NCI-H128 (cell line): Measurements from ENCODE around the gene DMD.

Source experiments
- DNase-seq: peaks from one replicate; lab custom pipeline; 2025; ENCODE audit not compliant: unreplicated experiment; lab: John Stamatoyannopoulos, UW

Gene DMD

DNA sequence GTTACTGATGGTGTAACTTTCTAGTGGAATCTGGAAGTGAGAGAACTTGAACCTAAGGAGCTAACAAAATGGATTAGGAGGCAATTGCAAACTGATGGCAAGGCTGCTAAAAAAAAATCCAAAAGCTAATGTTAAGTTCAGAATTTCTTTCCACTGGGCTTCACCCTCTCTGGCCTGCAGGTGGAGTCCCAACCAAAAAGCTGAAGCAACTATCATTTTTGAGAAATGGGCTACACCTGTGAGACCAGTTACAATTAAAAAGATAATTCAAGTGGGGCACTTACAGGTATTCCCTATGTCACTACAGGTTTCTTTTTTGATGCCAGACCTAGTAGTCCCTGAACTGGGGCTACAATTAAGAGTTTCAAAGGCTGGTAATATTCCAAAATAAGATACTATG, 1997.4 kb downstream of the DMD start:
- DNase-seq = no peak

DNA sequence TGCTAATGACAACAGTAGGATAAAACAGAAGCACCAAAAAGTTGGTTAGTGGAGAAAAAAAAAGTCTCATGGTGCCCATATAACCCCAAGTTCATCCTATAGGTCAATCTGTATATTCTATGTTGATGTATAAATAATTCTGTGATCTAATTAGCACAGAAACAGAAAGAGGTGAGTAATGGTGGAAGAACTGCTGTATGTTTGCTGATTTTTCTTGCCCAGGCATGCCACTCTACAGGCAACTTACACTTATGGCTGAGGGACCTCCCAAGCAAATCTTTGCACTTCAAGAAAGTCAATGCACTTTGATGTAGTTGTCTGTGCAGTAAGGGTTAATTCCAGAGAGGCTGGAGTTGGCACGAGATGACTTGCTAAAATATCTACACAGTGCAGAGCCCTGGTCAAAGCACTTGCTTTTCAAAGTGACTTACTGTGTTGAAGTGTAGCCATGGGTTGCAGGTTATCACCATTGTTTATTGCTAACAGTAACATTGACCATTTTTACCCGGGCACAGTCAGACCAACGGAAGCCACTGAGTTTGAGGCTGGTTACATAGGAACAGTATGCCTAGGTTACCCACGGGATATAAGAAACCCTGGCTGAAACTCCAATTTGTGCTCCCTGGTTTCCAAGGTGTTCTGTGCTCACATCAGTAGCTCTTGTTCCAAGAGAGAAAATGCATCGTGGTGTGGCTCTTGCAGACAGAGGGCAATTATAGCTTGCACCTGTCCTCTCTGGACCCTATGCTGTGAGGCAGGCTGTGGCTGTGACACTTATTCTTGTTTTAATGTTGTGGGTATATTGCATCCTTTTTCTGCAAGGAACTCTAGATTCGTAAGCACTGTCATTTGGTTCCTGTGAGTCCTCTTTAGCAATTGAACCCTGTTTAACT, 1998.2 kb downstream of the DMD start:
- no peak for DNase-seq

DNA sequence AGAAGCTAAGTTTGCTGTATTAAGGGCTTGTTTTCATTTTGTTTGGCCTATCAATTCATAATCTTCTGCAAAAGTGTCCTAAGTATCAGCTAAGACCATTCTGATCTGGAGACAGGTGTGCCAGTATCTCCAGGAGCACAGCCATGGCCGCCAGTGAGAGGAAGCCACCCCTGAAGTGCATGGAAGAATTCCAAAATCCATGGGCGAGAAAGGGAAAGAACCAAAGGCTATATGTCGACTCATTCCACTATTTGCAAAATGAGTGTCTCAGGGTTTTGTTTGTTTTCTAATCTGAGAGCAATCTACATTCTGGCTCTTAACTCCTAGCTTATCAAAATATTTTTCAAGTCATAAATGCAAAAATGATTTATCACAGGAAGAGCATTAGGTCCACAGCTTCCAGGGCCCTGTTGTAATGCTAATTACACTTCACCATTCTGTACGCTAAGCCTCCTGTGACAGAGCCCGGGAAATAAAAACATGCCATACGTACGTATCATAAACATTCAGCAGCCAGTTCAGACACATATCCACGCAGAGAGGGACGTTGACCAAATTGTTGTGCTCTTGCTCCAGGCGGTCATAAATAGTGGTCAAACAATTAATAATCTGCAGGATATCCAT, 2002.2 kb downstream of the DMD start:
- DNase-seq = no peak

DNA sequence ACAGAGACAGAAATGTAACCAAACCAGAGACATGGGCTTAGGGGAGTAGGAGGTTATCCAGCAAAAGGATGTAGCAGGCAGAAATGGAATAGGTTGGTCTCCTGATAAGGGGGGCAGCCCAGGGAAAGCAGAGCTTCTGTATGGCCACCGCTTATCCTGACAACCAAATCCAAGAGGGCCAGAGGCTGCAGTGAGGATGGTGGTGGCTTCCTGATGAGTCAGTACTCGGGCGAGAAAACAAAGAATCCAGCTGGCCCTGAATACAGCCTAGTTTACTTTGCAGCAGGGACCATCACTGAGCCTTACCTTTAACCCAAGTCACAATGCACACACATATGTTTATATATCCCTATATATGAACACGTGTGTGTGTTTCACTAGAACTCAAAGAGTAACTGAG, 2009.8 kb downstream of the DMD start:
- no peak for DNase-seq

DNA sequence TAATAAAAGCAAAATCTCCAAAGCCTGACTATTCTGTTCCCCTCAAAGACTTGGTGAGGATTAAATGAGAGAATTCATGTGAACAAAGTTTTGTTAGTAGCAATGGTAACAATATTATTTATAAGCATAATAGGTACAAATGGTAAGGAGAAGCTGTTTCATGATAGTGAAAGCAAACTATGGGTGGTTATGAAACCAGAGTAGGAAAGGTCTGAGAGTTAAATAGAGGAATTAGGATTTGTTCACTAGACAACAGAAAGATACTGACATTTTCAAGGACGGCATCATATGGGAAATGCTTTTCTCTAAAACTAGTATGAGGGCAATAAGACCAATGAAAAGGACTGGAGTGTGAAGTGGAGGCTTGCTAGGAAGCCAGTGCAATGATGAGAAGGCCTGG, 2010.9 kb downstream of the DMD start:
- DNase-seq = no peak

DNA sequence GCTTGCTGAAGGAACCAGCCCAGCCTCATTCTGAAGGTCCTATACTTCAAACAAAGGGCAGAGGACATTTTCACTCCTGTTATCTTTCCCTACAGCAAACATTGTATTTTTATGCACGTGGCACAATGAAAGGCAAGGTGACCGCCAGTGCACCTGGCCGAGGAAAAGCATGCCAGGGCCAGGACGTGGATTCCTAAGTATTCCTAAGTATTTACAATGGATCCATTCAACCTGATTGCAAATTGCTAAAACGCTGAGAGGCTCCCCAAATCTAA, 2011.6 kb downstream of the DMD start:
- DNase-seq = no peak

DNA sequence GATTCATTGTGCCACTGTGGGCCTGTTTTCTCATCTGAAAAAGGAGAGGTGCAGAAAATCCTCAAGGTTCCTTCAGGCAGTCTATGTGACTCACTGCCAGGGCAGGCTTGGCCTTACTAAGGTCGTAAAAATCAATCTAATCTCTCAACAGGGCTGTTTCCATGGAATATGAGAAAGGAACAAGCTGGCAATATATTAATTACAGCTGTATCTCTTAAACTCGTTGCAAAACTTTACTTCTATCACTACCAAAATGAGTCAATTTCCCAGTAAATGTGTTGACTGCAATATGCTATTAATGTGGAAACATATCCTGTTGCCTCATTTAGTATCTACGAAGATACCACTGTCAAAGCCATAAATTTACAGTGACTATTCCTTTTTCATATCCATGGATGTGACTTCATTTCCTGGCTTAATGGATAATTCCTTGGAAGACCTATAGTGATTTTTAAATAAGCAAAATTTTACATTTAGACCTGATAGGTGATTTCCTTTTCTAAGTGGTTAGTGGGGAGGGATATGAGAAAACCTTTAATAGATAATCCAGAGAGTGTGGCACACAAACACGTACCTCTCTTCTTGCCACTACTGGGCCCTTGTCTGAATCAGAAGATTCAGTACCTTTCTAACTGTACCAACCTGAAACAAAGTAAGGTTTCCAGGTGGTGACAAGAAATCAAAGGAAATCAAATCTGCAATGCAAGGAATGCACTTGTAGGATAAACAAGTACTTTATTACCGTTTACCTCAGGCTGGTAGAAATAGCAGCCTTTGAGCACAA, 2012.1 kb downstream of the DMD start:
- no peak for DNase-seq

DNA sequence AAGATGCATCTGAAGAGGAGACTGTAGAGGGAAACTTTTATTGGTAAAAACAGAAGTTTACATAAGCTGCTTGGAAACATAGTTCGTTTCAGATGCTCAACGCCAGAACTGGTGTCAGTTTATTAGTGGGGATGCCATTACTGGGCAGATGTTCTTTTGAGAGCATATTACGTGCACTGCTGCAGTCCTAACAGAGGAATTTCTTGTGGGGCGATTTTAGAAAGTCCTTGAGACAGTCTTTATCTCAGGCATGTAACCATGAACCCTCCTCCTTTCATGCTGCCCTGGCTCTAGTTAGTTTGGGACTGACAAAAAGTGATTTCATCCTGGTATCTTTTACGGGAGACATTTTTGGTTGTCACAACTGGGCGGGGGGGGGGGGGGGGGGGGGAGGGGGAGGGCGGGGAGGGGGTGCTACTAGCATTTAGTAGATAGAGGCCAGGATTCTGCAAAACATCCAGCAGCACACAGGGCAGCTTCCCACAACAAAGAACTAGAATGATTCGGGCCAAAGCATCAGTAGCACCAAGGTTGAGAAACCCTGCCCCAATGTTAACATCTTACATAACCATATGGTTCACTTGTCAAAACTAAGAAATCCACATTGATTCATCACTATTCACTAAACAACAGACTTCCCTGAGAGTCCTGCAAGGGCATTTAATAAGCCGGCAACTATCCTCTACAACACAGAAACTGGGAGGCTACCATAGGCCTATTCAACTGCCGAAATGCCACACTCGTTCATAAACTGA, 2021.0 kb downstream of the DMD start:
- DNase-seq = no peak

DNA sequence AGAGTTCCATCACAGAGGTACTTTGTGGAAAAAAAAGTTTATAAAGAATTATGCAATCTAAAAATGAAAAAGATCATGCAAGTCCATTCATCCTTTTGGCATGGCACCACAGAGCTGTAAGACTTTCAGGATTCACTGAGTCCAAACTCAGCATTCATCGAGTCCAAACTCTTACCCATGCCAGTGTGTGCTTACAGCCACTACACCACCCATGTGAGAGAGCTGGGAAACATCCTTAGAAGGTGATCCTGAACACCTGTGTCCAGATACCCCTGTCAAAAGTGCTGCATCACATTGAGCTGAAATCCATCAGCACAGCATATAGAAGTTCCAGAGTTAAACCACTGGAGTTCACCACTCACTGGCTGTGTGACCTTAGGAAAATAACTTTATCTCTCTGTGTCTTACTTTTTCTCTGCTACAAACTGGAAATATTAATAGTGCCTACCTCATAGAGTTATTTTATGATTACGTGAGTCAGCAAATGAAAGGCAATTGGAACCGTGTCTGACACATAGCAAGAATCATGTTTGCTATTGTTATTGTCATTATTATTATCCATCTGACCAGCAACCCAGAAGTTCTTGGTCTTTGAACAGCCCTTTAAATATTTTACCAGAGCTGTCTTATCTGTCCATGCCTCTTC, 2024.5 kb downstream of the DMD start:
- DNase-seq = no peak

DNA sequence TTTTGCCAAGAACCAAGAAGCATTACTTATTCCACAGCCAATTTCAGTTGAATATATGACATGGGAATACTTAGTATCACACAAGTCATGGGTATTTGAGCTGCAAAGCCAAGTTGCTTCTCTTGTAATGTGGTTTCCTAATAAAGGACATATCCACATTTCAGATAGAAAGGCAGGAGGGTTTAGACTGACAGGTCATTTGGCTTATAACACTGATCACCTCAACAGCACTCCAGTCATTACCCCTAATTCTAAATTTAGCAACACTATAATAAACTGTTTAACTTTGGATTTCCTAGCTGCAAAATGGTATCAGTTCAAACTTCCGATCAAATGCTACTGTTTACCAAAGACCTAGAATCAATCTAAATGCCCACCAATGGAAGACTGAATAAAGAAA, 2025.5 kb downstream of the DMD start:
- no peak for DNase-seq

DNA sequence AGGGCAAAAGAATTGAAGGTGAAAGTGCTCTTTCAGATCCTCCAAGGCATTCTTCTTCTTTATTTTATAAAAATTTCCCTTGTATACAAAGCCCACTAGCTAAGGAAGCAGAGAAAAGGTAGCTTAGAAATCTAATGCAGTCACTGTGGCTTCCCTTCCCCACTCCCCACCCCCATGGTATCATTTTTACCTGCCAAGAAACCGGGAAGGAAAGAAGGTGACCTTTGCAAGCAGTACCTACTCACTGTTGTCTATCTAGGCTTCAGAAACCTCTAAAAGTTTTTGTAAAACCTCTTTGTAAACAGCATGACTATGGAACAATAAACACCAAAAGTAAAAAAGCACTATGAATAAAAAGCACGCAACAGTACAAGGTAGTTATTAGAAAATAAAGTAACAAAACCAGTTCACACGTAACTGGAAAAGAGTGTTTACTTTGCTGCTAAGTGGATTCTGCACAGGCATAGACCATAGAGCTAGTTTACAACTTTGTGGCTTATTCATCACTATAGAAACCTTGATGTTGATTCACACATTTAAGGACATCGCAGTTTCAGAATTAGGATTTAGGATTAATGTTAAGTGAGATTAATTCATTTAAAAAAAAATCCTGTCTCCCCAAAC, 2029.9 kb downstream of the DMD start:
- no peak for DNase-seq

DNA sequence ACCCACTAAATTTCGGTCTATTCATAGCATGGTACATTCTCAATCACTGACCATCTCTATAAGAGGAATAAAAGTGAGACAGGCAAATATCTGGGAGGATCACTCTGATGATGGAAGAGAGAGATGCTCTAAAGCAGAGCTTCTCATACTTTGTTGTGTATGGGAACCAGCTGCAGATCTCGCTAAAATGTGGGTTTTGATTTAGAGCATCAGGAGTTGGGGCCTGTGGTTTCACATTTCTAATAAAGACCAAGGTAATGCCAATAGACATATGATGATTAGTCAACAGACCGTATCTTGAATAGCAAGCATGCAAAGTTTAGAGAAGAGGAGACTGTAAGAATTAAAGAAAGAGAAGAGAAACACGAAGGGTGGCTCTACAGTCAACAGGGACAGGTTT, 2032.1 kb downstream of the DMD start:
- DNase-seq = no peak

DNA sequence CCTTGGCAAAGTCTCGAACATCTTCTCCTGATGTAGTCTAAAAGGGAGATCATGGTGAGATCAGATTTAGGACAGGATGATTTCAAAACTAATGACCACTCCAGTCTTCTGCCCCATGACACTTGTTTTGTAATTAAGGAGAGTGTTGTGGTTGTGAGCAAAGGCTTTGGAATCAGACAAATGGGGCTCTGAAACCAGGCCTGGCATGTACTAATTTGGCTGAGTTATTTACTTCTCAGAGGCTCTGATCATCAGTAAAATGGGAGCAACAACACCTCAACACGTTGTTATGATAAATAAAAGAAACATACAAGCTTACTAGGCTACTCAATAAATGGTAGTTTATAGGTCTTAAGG, 2032.6 kb downstream of the DMD start:
- no peak for DNase-seq

DNA sequence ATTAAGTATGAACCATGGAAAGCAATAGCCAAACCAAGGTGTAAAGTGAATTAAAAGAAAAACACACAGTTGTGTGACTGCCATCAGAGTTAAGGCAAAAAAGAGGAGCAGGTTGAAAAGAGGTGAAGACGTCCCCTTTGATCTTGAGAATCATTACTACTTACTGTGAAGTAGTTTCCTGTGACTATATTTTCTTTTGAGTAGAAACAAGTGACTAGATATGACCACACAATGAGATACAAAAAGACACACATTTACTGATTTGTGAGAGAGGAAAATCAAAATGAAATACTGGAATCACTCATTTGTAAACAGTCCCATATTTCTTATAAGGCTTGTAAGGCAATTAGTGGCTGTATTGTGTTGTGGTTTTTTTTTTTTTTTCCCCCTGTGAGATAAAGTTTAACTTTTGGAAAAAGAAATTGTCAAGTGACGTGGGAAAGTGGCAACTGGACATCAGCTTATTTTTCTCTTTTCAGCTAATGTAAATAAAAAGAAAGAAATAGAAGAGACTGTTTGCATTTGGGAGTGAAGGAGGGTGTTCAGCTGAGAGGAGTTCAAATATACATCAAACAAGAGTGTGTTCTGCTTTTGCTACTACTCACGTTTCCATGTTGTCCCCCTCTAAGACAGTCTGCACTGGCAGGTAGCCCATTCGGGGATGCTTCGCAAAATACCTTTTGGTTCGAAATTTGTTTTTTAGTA, 2033.1 kb downstream of the DMD start:
- no peak for DNase-seq

DNA sequence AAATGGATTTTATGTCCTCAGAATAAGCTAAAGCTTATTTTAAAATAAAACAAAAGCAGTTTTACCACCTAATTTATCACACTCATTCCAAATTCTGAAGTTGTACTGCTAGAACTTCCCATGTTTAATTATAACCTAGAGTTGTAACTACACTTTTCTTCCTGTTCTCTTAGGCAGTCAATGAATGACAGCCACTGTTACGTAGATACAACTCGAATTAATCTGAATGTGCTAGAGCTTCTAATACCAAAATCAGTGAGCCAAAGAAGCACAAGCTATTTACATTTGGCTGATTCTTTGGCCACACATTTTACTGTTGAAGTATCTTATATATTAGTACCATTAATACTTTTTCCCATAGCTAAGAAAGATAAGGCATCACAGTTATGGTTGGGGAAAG, 2040.6 kb downstream of the DMD start:
- no peak for DNase-seq

DNA sequence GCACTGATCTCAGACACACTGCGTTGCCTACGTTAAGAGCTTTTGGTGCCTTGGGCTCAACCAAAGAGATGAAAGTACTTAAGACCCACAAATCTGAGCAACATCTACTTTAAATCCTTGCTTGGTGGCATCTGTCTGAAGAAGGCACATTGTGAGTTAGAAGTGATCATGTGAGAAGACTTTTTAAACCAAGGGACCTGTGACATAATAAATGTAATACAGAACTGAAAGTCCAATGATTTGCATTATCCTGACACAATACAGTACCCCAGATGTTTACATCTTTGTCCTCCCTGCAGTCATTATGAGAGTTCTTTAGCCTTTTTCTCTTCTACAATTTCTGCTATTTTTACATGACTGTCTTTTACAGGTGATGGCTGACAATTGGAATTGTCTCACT, 2042.8 kb downstream of the DMD start:
- no peak for DNase-seq

DNA sequence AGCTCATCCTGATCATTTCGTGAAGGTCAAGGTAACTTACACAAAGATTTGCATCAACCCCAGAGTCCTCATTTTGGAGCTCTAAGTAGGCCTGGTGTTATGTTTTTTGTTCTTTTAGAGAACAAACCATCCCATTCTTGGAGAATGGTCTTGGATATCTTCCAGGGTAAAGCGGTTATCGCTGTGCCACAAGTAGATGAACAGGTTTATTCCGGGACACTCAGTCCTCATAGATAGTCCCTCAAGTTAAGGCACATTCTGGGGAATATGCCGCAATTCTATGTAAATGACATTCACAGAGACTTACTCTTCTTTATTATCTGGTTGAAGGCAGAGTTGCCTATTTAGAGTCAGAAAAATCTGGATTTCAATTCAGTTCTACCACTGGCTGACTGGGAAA, 2044.5 kb downstream of the DMD start:
- DNase-seq = no peak

DNA sequence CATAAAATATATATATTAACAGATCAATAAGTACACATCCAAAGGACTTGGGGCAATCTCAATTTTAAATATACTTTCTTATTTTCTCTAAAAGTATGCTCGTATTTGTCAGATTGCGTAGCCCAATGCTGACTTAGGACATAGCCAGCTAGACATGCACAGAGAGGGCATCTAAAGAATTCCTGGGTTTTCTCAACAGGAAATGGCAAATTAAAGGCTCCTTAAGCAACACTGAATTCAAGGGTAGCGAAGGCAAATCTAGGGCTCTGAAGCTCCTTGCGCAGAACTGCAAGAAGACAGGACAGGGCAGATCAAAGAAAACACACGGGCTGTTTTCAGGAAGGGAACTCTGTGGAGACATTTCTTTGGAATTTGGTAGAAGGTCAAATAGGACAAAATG, 2044.9 kb downstream of the DMD start:
- no peak for DNase-seq

DNA sequence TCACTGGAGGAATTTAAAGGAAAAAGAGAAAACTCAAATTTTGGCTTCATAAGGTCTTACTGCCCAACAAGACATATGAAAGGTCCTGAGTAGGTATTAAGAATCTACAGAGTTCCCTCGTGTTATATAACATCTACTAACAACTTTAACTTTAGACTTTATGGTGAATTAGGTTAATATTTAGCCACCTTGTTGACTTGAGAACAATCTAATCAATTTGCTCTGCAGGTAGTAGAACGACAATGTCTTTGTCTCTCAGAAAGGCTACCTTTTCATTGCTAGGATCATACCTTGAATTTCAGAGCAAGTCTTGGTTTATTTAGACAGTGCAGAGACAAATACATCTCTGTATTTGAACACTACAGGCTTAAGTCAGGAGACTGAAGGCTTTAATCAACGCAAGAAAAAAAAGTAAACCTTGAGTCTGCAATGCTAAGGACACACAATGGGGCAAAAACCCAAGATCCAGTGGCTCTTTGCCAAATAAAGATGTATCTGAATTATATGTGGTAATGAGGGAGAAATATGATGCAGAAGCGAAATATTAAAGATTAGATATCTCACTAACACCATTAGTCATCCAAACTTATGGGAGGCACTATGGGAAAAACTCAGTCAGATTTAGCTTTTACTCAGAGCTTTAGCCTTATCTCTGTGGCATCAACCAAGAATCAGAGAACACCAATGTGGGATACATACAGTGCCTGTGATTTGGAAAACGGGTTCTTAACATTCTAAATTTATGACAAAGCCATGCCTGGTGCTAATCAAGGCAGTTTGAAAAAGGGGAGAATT, 2045.9 kb downstream of the DMD start:
- no peak for DNase-seq
